Measurements from ENCODE around the gene CDH26. TPM values are rescaled to one million over a fixed set of nuclear protein-coding genes. Genes with fewer than 3 reads are reported as not detected.

The CDH26 gene
- total and polyA plus RNA-seq, 2 experiments from 2014 or later, result 2.0 TPM

GRCh38 chr20:60060593-60060992 is 102.4 kb downstream of the CDH26 start:
- no peaks in the 10 kb centered on the region for H4K20me1 ChIP-seq (replicated peaks; ENCODE audit: insufficient read depth)

More at GRCh38 chr20:60060593-60060992, 102.4 kb downstream of the CDH26 start:
- H3K27me3 ChIP-seq (ENCODE audit: insufficient read depth), result no peaks in the 10 kb centered on the region
- H3K4me3 Mint-ChIP-seq, result no peak overlapping the region
- no peak for ATAC-seq
- no peak overlapping the region for H3K27ac Mint-ChIP-seq
- H3F3A ChIP-seq (replicated peaks; ENCODE audit: low read depth), result no peaks in the 10 kb centered on the region
- TF ChIP-seq CTCF (conservative IDR thresholded peaks at IDR 0.05; ENCODE audit: low read depth in 2 of 2) (no peak), EZH2phosphoT487 (IDR thresholded peaks at IDR 0.05; ENCODE audit: unreplicated experiment) (no peak), CREB1 (CRISPR knock-in tag; IDR thresholded peaks at IDR 0.05; ENCODE audit: low read depth) (no peak), ZNF114 (CRISPR knock-in tag; IDR thresholded peaks at IDR 0.05) (no peak), ZNF462 (CRISPR knock-in tag; IDR thresholded peaks at IDR 0.05) (no peak), POLR2AphosphoS5 (IDR thresholded peaks at IDR 0.05; ENCODE audit: low read depth) (no peak), NANOG (IDR thresholded peaks at IDR 0.05; ENCODE audit: borderline replicate concordance) (no peak), REST (IDR thresholded peaks at IDR 0.05; ENCODE audit: unreplicated experiment) (no peak), JUNB (IDR thresholded peaks at IDR 0.05; ENCODE audit: unreplicated experiment) (no peak), ZNF331 (CRISPR knock-in tag; IDR thresholded peaks at IDR 0.05; ENCODE audit: low read depth) (no peak)
- H3K36me3 Mint-ChIP-seq (ENCODE audit: low read depth), result no peaks in the 10 kb centered on the region
- DNase-seq (ENCODE audit: low spot score), result no peak
- no peaks in the 10 kb centered on the region for H3K36me3 ChIP-seq (ENCODE audit: insufficient read depth)
- no peak overlapping the region for H2AFZ ChIP-seq
- no peaks in the 10 kb centered on the region; the same call in 2 of the 3 replicates for H3K9me3 Mint-ChIP-seq
- no peak overlapping the region for H3K27ac ChIP-seq (ENCODE audit: low read depth)
- no peaks in the 10 kb centered on the region for H3K9me2 ChIP-seq (ENCODE audit: insufficient read depth)
- no peak overlapping the region for H3K4me2 ChIP-seq
- no peak overlapping the region for H3K4me3 ChIP-seq
- H3K4me1 ChIP-seq (ENCODE audit: insufficient read depth), result peaks cover 13% of the 10 kb centered on the region
- H3K79me2 ChIP-seq (replicated peaks; ENCODE audit: insufficient read depth), result no peaks in the 10 kb centered on the region
- peaks cover 9% of the 10 kb centered on the region for H3K4me1 Mint-ChIP-seq
- peaks cover 9% of the 10 kb centered on the region for H3K27me3 Mint-ChIP-seq (ENCODE audit: insufficient read depth, low read depth, poor library complexity)
